HG03039 (cell line): ENCODE data around the gene QRFPR.
"Not testable (repeated sequence)": the region's sequence is repeated elsewhere in the genome, so short reads cannot be mapped to it uniquely, and the experiment has no call there.

ENCODE experiments used
- ATAC-seq: cut with Tn5 transposase; IDR thresholded peaks from one replicate; pipeline ENCODE4 v1.9.1; 2021; ENCODE audit warnings: mild to moderate bottlenecking, moderate library complexity; ENCODE audit not compliant: unreplicated experiment

The QRFPR gene

GRCh38 chr4:121340247-121340646 is 40.6 kb downstream of the QRFPR start:
- ATAC-seq, result no peak

GRCh38 chr4:121339824-121340223 is 41.0 kb downstream of the QRFPR start:
- no peak for ATAC-seq

GRCh38 chr4:121339307-121339706 is 41.5 kb downstream of the QRFPR start:
- ATAC-seq, result no peak

GRCh38 chr4:121338518-121338917 is 42.3 kb downstream of the QRFPR start:
- no peak for ATAC-seq

GRCh38 chr4:121336706-121337105 is 44.1 kb downstream of the QRFPR start:
- ATAC-seq, result no peak

- no peak for ATAC-seq
These were observed 50.6 kb downstream of the QRFPR start for GRCh38 chr4:121330180-121330665.

- no peak for ATAC-seq
These were observed 54.2 kb downstream of the QRFPR start for GRCh38 chr4:121326597-121326996.

GRCh38 chr4:121324331-121324730 is 56.5 kb downstream of the QRFPR start:
- no peak for ATAC-seq

- ATAC-seq, result no peak
These were observed 59.4 kb downstream of the QRFPR start for GRCh38 chr4:121321466-121321865.

GRCh38 chr4:121316091-121316490 is 64.7 kb downstream of the QRFPR start:
- ATAC-seq, result no peak

- ATAC-seq, result not testable (repeated sequence)
These were observed 67.4 kb downstream of the QRFPR start for GRCh38 chr4:121313430-121313829.

GRCh38 chr4:121308828-121309227 is 72.0 kb downstream of the QRFPR start:
- no peak for ATAC-seq

GRCh38 chr4:121308328-121308663 is 72.5 kb downstream of the QRFPR start:
- no peak for ATAC-seq

- peak; percentile 97 for ATAC-seq
These were observed 73.1 kb downstream of the QRFPR start for GRCh38 chr4:121307445-121308327.

- ATAC-seq, result no peak
These were observed 73.9 kb downstream of the QRFPR start for GRCh38 chr4:121306931-121307330.

- no peak for ATAC-seq
These were observed 75.9 kb downstream of the QRFPR start for GRCh38 chr4:121304893-121305292.

GRCh38 chr4:121299367-121299766 is 81.5 kb downstream of the QRFPR start:
- ATAC-seq, result no peak

- ATAC-seq, result no peak
These were observed 97.5 kb downstream of the QRFPR start for GRCh38 chr4:121283319-121283718.

GRCh38 chr4:121280425-121280824 is 100.4 kb downstream of the QRFPR start:
- no peak for ATAC-seq

- peak; percentile 83 for ATAC-seq
These were observed 101.9 kb downstream of the QRFPR start for GRCh38 chr4:121278811-121279368.
